ENCODE results near the gene EFNA4. TPM values are rescaled to one million over a fixed set of nuclear protein-coding genes. Genes with fewer than 3 reads are reported as not detected.

Gene EFNA4
- total RNA-seq, 4 donors from 2014 or later = 22.4 to 44.2 (median 28.7) TPM

DNA sequence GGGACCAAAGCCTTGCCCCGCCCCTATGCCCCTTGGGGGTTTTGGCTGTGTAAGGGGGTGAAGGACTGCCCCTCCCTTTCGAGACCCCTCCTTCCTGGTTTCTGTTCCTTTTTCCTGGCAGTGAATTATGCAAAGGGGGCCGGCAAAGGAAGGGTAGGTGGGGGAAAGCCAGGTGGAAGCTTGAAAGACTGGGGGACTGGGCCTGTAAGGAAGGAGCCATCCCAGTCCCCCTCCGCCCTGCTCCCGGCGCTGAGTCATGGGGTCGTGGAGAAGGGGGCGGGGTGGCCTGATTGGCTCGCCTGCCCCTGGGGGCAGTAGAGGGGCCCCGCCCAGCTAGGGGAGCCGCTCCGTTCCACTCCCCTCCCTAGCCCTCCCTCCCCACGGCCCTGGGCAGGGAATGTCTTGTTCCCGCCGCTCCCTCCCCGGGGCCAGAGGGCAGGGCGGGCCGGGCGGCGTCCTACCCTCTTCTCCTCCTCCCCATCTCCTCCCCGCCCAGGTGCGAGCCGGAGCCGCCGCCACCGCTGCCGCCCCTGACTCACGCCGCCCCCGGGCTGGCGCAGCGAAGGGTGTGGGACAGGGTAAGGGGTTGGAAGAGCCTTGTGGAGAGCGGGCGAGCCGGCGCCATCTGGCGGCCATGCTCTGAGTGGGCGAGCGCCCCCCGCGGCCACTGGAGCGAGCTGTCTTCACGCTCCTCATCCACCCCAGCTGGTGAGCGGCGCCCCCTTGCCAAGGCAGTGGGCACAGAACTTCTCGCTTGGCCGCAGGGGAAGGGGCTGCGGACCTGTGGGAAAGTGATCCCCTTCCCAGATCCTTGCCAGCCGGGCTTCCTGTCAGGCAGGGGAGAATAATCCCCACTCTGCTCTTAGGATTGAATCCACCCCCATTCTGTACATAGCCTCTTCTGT is 46.2 kb upstream of the EFNA4 start:
- peak overlapping the region; percentile 38 for H3K4me3 ChIP-seq
- H3K4me1 ChIP-seq = peaks cover 83% of the 10 kb centered on the region
- H3K27ac ChIP-seq = peak overlapping the region; percentile 94
- TF ChIP-seq, protein P1, sequence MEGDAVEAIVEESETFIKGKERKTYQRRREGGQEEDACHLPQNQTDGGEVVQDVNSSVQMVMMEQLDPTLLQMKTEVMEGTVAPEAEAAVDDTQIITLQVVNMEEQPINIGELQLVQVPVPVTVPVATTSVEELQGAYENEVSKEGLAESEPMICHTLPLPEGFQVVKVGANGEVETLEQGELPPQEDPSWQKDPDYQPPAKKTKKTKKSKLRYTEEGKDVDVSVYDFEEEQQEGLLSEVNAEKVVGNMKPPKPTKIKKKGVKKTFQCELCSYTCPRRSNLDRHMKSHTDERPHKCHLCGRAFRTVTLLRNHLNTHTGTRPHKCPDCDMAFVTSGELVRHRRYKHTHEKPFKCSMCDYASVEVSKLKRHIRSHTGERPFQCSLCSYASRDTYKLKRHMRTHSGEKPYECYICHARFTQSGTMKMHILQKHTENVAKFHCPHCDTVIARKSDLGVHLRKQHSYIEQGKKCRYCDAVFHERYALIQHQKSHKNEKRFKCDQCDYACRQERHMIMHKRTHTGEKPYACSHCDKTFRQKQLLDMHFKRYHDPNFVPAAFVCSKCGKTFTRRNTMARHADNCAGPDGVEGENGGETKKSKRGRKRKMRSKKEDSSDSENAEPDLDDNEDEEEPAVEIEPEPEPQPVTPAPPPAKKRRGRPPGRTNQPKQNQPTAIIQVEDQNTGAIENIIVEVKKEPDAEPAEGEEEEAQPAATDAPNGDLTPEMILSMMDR (IDR thresholded peaks at IDR 0.05) = peak; percentile 97 to 99
- TF ChIP-seq POLR2A (IDR thresholded peaks at IDR 0.05) = no peak
- TF ChIP-seq EP300 (IDR thresholded peaks at IDR 0.05) = peak; percentile 5
- TF ChIP-seq POLR2AphosphoS5 (IDR thresholded peaks at IDR 0.05) = peak; percentile 59 to 99 (median 99)
- peaks cover 25% of the 10 kb centered on the region for H3K36me3 ChIP-seq
- peak; percentile 95 to 97 for DNase-seq (ENCODE audit: low spot score in 2 of 2)
- H3K27me3 ChIP-seq = no peaks in the 10 kb centered on the region
- H3K9me3 ChIP-seq = no peaks in the 10 kb centered on the region
- 10% methylated on average over 7 of the region's 49 CpGs for WGBS

DNA sequence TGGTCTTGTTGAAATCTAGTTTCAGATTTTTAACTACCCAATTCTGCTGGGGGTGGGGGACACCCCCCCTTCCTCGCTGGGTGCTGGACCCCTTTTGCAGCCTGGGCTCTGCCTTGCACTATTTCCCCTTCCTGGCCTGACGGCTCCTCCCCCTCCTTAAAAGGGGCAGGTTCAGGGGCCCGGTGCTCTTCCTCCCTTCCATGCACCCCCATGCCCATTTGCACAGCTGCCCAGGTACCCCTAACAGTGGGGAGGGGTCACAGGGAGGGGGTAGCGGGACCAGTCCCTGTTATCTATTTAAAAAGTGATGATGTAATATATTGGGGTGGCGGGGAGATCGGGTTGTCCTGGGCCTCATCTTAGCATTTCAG is 45.6 kb upstream of the EFNA4 start:
- DNase-seq (ENCODE audit: low spot score in 2 of 2) = no peak
- peak overlapping the region; percentile 94 for H3K27ac ChIP-seq
- no peaks in the 10 kb centered on the region for H3K9me3 ChIP-seq
- H3K36me3 ChIP-seq = peaks cover 25% of the 10 kb centered on the region
- TF ChIP-seq EP300 (IDR thresholded peaks at IDR 0.05) = no peak
- no peak for TF ChIP-seq POLR2AphosphoS5 (IDR thresholded peaks at IDR 0.05)
- TF ChIP-seq POLR2A (IDR thresholded peaks at IDR 0.05) = no peak
- TF ChIP-seq, protein P1 (IDR thresholded peaks at IDR 0.05) = no peak
- WGBS = 39% methylated on average over 6 of the region's 6 CpGs
- peaks cover 83% of the 10 kb centered on the region for H3K4me1 ChIP-seq
- H3K4me3 ChIP-seq = peak overlapping the region; percentile 38
- H3K27me3 ChIP-seq = no peaks in the 10 kb centered on the region

DNA sequence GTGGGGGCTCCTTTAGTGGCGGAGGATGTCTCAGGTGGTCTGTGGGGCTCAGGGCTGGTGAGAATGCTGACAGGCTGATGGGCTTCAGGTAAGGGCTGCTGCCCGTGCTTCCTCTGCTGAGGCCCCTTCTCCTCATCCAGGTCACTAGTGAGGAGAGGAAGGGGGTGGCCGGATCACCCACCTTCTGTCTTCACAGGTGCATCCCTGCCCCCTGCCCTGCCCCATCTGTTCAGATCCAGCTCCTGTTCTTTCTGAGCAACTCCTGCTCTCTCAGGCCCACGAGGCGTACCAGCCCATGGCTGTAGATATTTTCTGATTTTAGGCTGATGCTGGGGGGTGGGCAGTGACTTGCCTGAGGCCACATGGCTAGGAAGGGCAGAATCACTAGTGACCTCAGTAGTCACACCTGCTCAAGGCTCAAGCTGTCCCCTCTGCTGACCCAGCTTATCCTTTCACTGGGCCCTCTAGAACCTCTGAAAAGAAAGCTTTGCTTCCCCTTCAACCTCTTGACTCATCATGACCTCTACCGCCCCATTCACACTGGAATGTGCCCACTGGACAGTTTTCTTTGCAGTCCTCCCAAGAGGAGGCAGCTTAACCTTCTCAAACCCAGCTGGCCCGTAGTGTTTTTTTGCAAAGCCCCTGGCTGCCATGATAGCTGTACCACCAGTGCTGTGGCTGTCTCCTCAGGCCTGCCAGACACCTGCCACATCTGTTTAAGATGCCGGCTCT is 44.8 kb upstream of the EFNA4 start:
- WGBS = 79% methylated on average over 8 of the region's 8 CpGs
- Histone ChIP-seq H3K27me3 (no peaks in the 10 kb centered on the region), H3K4me1 (peaks cover 78% of the 10 kb centered on the region), H3K36me3 (peaks cover 25% of the 10 kb centered on the region), H3K27ac (peak overlapping the region; percentile 94), H3K4me3 (no peak overlapping the region), H3K9me3 (no peaks in the 10 kb centered on the region)
- no peak for DNase-seq (ENCODE audit: low spot score in 2 of 2)
- TF ChIP-seq POLR2AphosphoS5 (IDR thresholded peaks at IDR 0.05) = no peak
- no peak for TF ChIP-seq POLR2A (IDR thresholded peaks at IDR 0.05)
- no peak for TF ChIP-seq EP300 (IDR thresholded peaks at IDR 0.05)
- TF ChIP-seq, protein P1 (IDR thresholded peaks at IDR 0.05) = no peak

DNA sequence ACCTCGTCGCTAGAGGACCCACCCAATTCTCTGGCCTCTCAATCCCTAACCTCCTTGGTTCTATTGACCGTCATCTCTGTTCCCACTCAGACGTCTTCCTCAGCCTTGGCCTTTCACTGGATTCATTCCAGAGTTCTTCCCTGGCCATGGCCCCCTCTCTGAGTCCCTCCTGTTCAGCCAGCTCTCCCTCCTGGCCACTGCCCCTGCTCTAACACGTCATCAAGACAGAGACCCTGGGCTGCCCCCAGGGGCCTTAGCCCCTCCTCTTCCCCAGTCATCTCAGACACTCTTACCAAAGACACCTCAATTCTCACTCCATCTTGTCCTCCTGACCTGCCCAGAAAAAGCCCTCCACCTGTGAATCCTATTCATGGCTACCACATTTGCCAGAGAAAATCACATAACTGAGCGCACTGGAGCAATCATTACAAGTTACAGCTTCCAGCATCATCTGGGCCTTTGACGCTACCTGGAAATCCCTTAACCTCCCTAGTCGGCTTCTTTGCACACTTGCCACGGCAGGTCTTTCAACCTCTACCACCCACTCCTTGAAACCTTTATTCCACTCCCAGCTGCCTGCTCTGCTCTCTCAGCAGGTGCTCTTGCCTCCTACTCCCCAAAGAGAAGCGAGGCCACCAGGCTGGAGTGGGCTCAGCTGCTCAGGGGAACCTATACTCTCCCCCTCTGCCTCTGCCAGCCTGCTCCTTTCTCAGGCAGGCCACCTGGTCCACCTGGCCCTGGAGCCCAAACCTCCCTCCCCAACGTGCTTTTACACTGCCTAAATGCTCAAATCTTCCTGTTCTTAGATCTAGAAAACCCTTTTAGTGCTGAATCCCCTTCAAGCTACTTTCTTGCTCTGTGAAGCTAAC is 43.9 kb upstream of the EFNA4 start:
- WGBS = 64% methylated on average over 11 of the region's 11 CpGs
- Histone ChIP-seq H3K27me3 (no peaks in the 10 kb centered on the region), H3K4me3 (no peak overlapping the region), H3K4me1 (peaks cover 72% of the 10 kb centered on the region), H3K36me3 (peaks cover 17% of the 10 kb centered on the region), H3K9me3 (no peaks in the 10 kb centered on the region), H3K27ac (peak overlapping the region; percentile 94)
- TF ChIP-seq, protein P1 (IDR thresholded peaks at IDR 0.05) = no peak
- TF ChIP-seq POLR2AphosphoS5 (IDR thresholded peaks at IDR 0.05) = no peak
- TF ChIP-seq EP300 (IDR thresholded peaks at IDR 0.05) = no peak
- TF ChIP-seq POLR2A (IDR thresholded peaks at IDR 0.05) = no peak
- DNase-seq (ENCODE audit: low spot score in 2 of 2) = no peak

All from suprapubic skin (tissue), 4 donors.